HUES48 (cell line): ENCODE measurements around the gene TP53I11.

ENCODE experiments used
- H3K27ac ChIP-seq: one replicate; pipeline ENCODE4 v1.7.0; 2013; ENCODE audit warnings: low read depth, low read length, inconsistent platforms
- H3K27me3 ChIP-seq: 2 replicates; pipeline ENCODE4 v1.6.1; 2013; ENCODE audit warnings: mild to moderate bottlenecking, low read length; ENCODE audit not compliant: control insufficient read depth, insufficient read depth
- H3K36me3 ChIP-seq: 2 replicates; pipeline ENCODE4 v1.6.1; 2013; ENCODE audit warnings: low read length; ENCODE audit not compliant: control insufficient read depth, insufficient read depth
- H3K4me1 ChIP-seq: 2 replicates; pipeline ENCODE4 v1.6.1; 2013; ENCODE audit warnings: mild to moderate bottlenecking, low read length; ENCODE audit not compliant: control insufficient read depth, insufficient read depth
- H3K4me3 ChIP-seq: 2 replicates; pipeline ENCODE4 v1.5.1; 2013; ENCODE audit warnings: mild to moderate bottlenecking, low read depth, low read length
- H3K9ac ChIP-seq: 2 replicates; pipeline ENCODE4 v1.6.1; 2013; ENCODE audit warnings: mild to moderate bottlenecking, low read depth, low read length, moderate library complexity
- H3K9me3 ChIP-seq: 2 replicates; pipeline ENCODE4 v1.6.1; 2013; ENCODE audit warnings: low read length; ENCODE audit not compliant: control insufficient read depth, insufficient read depth

TP53I11 gene

GRCh38 chr11:44893846-44894617 lies 56.7 kb downstream of the TP53I11 start:
- H3K9ac ChIP-seq: no peak overlapping the region
- peaks cover 6% of the 10 kb centered on the region; the same call in 1 of the 2 replicates for H3K4me1 ChIP-seq
- H3K4me3 ChIP-seq: no peak overlapping the region
- no peak overlapping the region for H3K27ac ChIP-seq
- H3K27me3 ChIP-seq: no peaks in the 10 kb centered on the region
- H3K9me3 ChIP-seq: no peaks in the 10 kb centered on the region
- no peaks in the 10 kb centered on the region for H3K36me3 ChIP-seq

GRCh38 chr11:44893308-44893822 lies 57.3 kb downstream of the TP53I11 start:
- H3K36me3 ChIP-seq: no peaks in the 10 kb centered on the region
- H3K4me1 ChIP-seq: peaks cover 6% of the 10 kb centered on the region; the same call in 1 of the 2 replicates
- no peak overlapping the region for H3K9ac ChIP-seq
- H3K4me3 ChIP-seq: no peak overlapping the region
- no peaks in the 10 kb centered on the region for H3K9me3 ChIP-seq
- H3K27me3 ChIP-seq: no peaks in the 10 kb centered on the region
- no peak overlapping the region for H3K27ac ChIP-seq

GRCh38 chr11:44892843-44893242 lies 57.8 kb downstream of the TP53I11 start:
- no peaks in the 10 kb centered on the region for H3K27me3 ChIP-seq
- H3K36me3 ChIP-seq: no peaks in the 10 kb centered on the region
- H3K4me1 ChIP-seq: peaks cover 6% of the 10 kb centered on the region; the same call in 1 of the 2 replicates
- no peak overlapping the region for H3K27ac ChIP-seq
- no peak overlapping the region for H3K4me3 ChIP-seq
- H3K9ac ChIP-seq: no peak overlapping the region
- no peaks in the 10 kb centered on the region for H3K9me3 ChIP-seq

DNA sequence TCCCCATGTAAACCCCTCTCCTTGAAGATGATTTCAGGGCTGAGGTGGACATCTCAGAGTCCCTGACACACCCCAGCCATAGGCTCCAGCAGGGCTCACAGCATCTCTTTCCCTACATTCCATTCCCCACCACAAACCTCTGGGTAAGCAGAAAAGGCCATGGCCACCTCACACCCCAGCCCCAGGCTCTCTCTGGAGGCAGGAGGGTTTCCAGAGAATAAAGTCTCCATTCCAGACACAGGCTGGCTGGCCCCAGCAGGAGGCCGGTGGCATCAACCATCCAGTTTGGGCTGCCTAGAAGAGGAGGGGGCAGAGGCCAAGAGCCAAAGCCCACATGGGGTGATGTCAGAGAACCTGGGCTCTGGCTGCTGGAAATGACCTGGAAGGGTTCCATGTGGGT lies 61.4 kb downstream of the TP53I11 start:
- Histone ChIP-seq H3K9me3 (no peaks in the 10 kb centered on the region), H3K36me3 (no peaks in the 10 kb centered on the region), H3K4me1 (peaks cover 13% of the 10 kb centered on the region), H3K27me3 (no peaks in the 10 kb centered on the region), H3K4me3 (no peak overlapping the region), H3K9ac (no peak overlapping the region), H3K27ac (no peak overlapping the region)

DNA sequence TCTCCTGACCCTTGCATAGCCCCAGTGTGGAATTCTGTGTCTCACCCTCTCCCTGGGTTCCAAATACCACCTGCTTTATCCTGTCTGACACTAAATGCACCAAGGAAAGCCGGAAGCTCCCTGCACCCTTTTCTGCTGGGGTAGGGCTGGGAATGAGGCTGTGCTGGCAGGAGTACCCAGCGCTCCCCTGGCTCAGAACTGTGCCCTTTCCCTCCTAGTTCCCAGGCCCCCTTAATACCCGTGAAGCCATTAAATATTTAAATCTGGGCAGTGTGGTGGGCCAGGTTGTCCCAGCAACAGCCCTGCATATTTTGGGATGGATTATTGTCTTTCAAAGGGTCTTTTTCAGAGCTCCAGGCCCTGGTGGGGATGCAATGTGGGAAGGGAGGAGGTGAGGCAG lies 63.0 kb downstream of the TP53I11 start:
- Histone ChIP-seq H3K27me3 (no peaks in the 10 kb centered on the region), H3K4me1 (peaks cover 13% of the 10 kb centered on the region), H3K27ac (no peak overlapping the region), H3K36me3 (no peaks in the 10 kb centered on the region), H3K9me3 (no peaks in the 10 kb centered on the region), H3K9ac (no peak overlapping the region), H3K4me3 (no peak overlapping the region)

- Histone ChIP-seq H3K9ac (no peak overlapping the region), H3K36me3 (no peaks in the 10 kb centered on the region), H3K27me3 (no peaks in the 10 kb centered on the region), H3K9me3 (no peaks in the 10 kb centered on the region), H3K27ac (no peak overlapping the region), H3K4me3 (no peak overlapping the region), H3K4me1 (peaks cover 13% of the 10 kb centered on the region)
Observed at GRCh38 chr11:44886790-44887140, 63.9 kb downstream of the TP53I11 start.

DNA sequence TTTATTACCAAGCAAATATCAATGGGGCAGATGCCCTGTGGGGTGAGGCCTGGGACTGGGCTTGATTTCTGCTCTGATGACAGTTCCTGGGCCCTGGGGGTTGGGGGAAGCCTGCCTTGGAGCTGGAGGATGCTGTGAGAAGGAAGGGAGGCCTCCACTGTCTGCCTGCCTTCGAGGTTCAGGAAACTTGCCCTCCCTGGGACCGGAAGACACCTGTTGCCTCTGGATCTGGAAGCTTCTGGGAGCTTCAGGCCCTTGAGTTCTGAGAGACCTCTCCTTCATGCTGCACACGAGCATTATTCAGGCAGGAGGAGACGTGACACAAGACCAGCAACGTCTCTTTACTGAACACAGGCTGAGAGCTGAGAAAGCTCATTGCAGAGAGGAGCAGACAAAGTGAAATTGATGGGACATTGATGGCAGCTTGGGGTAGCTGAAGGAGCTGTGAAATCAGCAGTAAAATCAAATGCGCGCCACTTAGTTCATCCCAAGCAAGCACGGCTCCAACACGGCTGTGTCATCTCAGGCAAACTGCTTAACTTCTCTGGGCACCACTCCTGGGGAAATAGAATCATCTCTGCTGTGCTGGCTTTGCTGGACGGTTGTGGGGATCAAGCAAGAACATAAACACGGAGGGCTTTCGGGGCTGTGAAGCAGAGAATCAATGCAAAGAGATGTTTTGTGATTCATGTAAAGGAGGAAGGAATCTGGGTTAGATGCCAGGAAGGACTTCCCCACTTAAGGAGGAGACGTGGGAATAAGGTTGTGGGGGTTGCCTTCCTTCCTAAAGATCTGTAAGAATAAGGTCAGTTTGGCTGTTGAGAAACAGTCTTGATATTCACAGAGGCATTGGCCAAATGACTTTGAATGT lies 64.5 kb downstream of the TP53I11 start:
- Histone ChIP-seq H3K9me3 (no peaks in the 10 kb centered on the region), H3K36me3 (no peaks in the 10 kb centered on the region), H3K27ac (no peak overlapping the region), H3K4me3 (no peak overlapping the region), H3K4me1 (peaks cover 7% of the 10 kb centered on the region), H3K27me3 (no peaks in the 10 kb centered on the region), H3K9ac (no peak overlapping the region)

GRCh38 chr11:44885065-44885810 lies 65.4 kb downstream of the TP53I11 start:
- no peaks in the 10 kb centered on the region for H3K9me3 ChIP-seq
- H3K9ac ChIP-seq: no peak overlapping the region
- peaks cover 3% of the 10 kb centered on the region for H3K27me3 ChIP-seq
- no peak overlapping the region for H3K27ac ChIP-seq
- no peak overlapping the region for H3K4me3 ChIP-seq
- peaks cover 6% of the 10 kb centered on the region; the same call in 1 of the 2 replicates for H3K4me1 ChIP-seq
- no peaks in the 10 kb centered on the region for H3K36me3 ChIP-seq

DNA sequence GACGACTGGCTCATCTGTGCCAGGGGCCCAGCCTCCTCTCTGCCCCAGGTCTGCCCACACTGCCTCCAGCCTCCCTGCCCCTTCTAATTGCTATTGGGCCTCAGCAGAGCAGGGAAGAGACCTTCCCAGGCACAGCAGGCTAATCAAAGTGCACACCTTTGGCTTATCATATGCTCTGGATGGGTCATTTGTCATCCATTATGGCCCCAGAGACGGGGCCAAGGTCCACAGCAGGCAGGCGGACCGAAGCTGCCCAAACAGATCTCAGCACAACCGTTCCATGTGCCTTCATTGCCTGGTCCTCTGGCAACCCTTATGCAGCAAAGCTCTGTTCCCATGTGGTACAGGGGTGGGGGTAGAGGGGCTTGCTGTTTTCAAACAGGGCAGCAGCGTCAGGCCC lies 66.6 kb downstream of the TP53I11 start:
- H3K9me3 ChIP-seq: no peaks in the 10 kb centered on the region
- no peaks in the 10 kb centered on the region for H3K36me3 ChIP-seq
- H3K27me3 ChIP-seq: peaks cover 15% of the 10 kb centered on the region
- no peak overlapping the region for H3K27ac ChIP-seq
- H3K9ac ChIP-seq: no peak overlapping the region
- H3K4me1 ChIP-seq: peaks cover 6% of the 10 kb centered on the region
- H3K4me3 ChIP-seq: no peak overlapping the region

GRCh38 chr11:44883277-44883676 lies 67.4 kb downstream of the TP53I11 start:
- peaks cover 10% of the 10 kb centered on the region for H3K4me1 ChIP-seq

More at GRCh38 chr11:44883277-44883676, 67.4 kb downstream of the TP53I11 start:
- Histone ChIP-seq H3K27ac (no peak overlapping the region), H3K4me3 (no peak overlapping the region), H3K9me3 (no peaks in the 10 kb centered on the region), H3K36me3 (no peaks in the 10 kb centered on the region), H3K9ac (no peak overlapping the region), H3K27me3 (peaks cover 16% of the 10 kb centered on the region)
